DOHH2 (cell line): Measurements from ENCODE around the gene WWTR1.

ENCODE experiments used
- H3F3A ChIP-seq: fragments of 200-600 bp; sonication (generic), shearing (Covaris generic); 2 replicates; pipeline ENCODE4 v1.6.0; 2016; ENCODE audit warnings: antibody characterized with exemption, mild to moderate bottlenecking; ENCODE audit not compliant: control insufficient read depth, insufficient read depth
- H3K27ac ChIP-seq: fragments of 200-600 bp; sonication (generic); 2 replicates; pipeline ENCODE4 v1.5.1; 2014; ENCODE audit warnings: low read depth, mild to moderate bottlenecking, low read length, moderate library complexity
- H3K27me3 ChIP-seq: fragments of 200-600 bp; sonication (generic); 2 replicates; pipeline ENCODE4 v1.6.1; 2014; ENCODE audit warnings: mild to moderate bottlenecking, low read length, mixed read lengths; ENCODE audit not compliant: control insufficient read depth
- H3K36me3 ChIP-seq: fragments of 200-600 bp; sonication (generic); 2 replicates; pipeline ENCODE4 v1.6.1; 2014; ENCODE audit warnings: mild to moderate bottlenecking, low read length, moderate library complexity, mixed read lengths; ENCODE audit not compliant: control insufficient read depth
- H3K4me1 ChIP-seq: fragments of 200-600 bp; sonication (generic); 2 replicates; pipeline ENCODE4 v1.6.1; 2014; ENCODE audit warnings: mild to moderate bottlenecking, low read length, mixed read lengths; ENCODE audit not compliant: control insufficient read depth
- H3K4me2 ChIP-seq: fragments of 200-600 bp; sonication (generic); 2 replicates; pipeline ENCODE4 v1.6.0; 2014; ENCODE audit warnings: mild to moderate bottlenecking, low read length, moderate library complexity
- H3K4me3 ChIP-seq: fragments of 200-600 bp; sonication (generic); 2 replicates; pipeline ENCODE4 v1.5.1; 2014; ENCODE audit warnings: mild to moderate bottlenecking, low read length, mixed read lengths
- H3K79me2 ChIP-seq: fragments of 200-600 bp; sonication (generic); 2 replicates; pipeline ENCODE4 v1.6.1; 2014; ENCODE audit warnings: mild to moderate bottlenecking, low read length, mixed read lengths; ENCODE audit not compliant: control insufficient read depth
- H3K9me2 ChIP-seq: fragments of 200-600 bp; sonication (generic); replicated peaks from 2 replicates; pipeline ENCODE4 v1.6.1; 2014; ENCODE audit warnings: mild to moderate bottlenecking, low read length, mixed read lengths; ENCODE audit not compliant: control insufficient read depth
- H3K9me3 ChIP-seq: fragments of 200-600 bp; sonication (generic); 2 replicates; pipeline ENCODE4 v1.6.1; 2014; ENCODE audit warnings: antibody characterized with exemption, low read length, mixed read lengths; ENCODE audit not compliant: control insufficient read depth, insufficient read depth
- H4K20me1 ChIP-seq: fragments of 200-600 bp; sonication (generic); 2 replicates; pipeline ENCODE4 v1.6.0; 2014; ENCODE audit warnings: low read depth, mild to moderate bottlenecking, antibody characterized with exemption, low read length, moderate library complexity; ENCODE audit not compliant: control insufficient read depth, insufficient read depth
- EZH2phosphoT487 ChIP-seq: fragments of 200-600 bp; sonication (generic); IDR thresholded peaks from 2 replicates; pipeline ENCODE4 v1.6.1; 2017; ENCODE audit warnings: borderline replicate concordance, mild to moderate bottlenecking, antibody characterized with exemption, low read length, moderate library complexity, mixed read lengths
- TF ChIP-seq, protein P1 (sequence below): fragments of 200-600 bp; sonication (generic); IDR thresholded peaks from one replicate; pipeline ENCODE4 v1.5.1; 2014; ENCODE audit warnings: antibody characterized with exemption, mild to moderate bottlenecking, low read depth, low read length; ENCODE audit not compliant: poor library complexity, severe bottlenecking

The WWTR1 gene

DNA sequence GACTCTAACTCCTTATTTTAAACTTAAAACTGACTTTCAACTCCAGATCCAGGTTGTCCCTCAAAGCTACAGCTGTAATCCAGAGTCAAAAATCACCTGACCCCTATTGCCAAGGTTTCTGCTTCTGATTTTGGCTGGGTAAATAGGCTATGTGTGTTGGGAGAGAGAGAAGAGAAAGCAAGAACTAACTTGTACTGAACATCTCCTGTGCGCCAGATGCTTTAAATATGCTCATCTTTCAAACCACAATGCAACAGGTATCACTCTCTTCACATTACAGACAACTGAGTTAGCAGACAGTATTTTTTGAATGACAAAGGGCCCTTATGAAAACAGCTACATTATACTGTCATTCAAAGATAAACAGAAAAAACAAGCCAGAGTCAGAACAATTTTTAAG lies 7.0 kb downstream of the WWTR1 start:
- H3K27me3 ChIP-seq, result no peaks in the 10 kb centered on the region; the same call in 1 of the 2 replicates
- no peaks in the 10 kb centered on the region for H3K79me2 ChIP-seq
- no peaks in the 10 kb centered on the region for H3F3A ChIP-seq
- H3K9me2 ChIP-seq, result no peaks in the 10 kb centered on the region
- H4K20me1 ChIP-seq, result no peaks in the 10 kb centered on the region
- TF ChIP-seq, protein P1, sequence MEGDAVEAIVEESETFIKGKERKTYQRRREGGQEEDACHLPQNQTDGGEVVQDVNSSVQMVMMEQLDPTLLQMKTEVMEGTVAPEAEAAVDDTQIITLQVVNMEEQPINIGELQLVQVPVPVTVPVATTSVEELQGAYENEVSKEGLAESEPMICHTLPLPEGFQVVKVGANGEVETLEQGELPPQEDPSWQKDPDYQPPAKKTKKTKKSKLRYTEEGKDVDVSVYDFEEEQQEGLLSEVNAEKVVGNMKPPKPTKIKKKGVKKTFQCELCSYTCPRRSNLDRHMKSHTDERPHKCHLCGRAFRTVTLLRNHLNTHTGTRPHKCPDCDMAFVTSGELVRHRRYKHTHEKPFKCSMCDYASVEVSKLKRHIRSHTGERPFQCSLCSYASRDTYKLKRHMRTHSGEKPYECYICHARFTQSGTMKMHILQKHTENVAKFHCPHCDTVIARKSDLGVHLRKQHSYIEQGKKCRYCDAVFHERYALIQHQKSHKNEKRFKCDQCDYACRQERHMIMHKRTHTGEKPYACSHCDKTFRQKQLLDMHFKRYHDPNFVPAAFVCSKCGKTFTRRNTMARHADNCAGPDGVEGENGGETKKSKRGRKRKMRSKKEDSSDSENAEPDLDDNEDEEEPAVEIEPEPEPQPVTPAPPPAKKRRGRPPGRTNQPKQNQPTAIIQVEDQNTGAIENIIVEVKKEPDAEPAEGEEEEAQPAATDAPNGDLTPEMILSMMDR, result no peak
- no peak for TF ChIP-seq EZH2phosphoT487
- H3K27ac ChIP-seq, result no peak overlapping the region
- H3K4me2 ChIP-seq, result no peak overlapping the region
- H3K36me3 ChIP-seq, result no peaks in the 10 kb centered on the region
- H3K9me3 ChIP-seq, result no peaks in the 10 kb centered on the region
- H3K4me1 ChIP-seq, result no peaks in the 10 kb centered on the region
- no peak overlapping the region for H3K4me3 ChIP-seq

DNA sequence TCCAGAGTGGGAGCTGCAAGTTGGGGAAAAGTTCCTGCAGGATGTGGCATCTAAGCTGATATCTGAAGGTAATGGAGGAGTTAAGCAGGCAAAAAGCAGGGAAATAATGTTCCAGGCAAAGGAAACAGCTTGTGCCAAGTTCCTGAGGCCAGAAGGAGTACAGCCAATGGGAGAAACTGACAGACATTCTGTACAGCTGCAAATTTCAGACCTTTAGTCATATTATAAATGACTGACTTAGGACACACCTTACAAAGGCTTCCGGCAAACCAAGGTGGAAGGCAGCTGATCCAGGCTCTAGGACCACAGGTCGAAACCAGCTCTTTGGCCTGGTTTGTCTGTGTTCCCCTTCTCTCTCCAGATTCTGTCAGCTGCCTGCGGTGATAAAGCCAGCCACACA lies 9.3 kb downstream of the WWTR1 start:
- no peak overlapping the region for H3K4me2 ChIP-seq
- H3K4me3 ChIP-seq, result no peak overlapping the region
- no peaks in the 10 kb centered on the region for H3K4me1 ChIP-seq
- H3K9me3 ChIP-seq, result no peaks in the 10 kb centered on the region
- H3K27ac ChIP-seq, result no peak overlapping the region
- H4K20me1 ChIP-seq, result no peaks in the 10 kb centered on the region
- H3K9me2 ChIP-seq, result no peaks in the 10 kb centered on the region
- no peaks in the 10 kb centered on the region for H3K27me3 ChIP-seq
- TF ChIP-seq, protein P1, result no peak
- TF ChIP-seq EZH2phosphoT487, result no peak
- H3K36me3 ChIP-seq, result no peaks in the 10 kb centered on the region
- no peaks in the 10 kb centered on the region for H3F3A ChIP-seq
- no peaks in the 10 kb centered on the region for H3K79me2 ChIP-seq

DNA sequence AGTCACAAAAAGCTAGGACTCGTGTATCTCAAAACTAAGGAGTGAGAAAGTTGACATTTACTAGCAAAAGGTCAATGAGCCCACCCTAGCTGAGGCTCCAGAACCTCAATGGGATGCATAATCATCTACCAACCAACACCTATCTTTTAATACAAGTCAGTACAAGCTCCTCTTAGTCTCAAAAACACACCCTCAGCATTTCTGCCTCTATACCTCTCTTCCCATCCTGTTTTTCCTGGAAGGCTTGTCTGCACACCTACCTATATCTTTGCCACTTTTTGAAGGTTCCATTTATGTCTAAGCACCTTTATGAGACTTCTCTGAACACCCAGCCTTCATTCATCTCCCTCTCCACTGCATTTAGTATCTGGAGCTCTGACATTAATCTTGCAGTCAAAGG lies 10.0 kb downstream of the WWTR1 start:
- no peak overlapping the region for H3K4me3 ChIP-seq
- H3K36me3 ChIP-seq, result no peaks in the 10 kb centered on the region
- H3K27me3 ChIP-seq, result no peaks in the 10 kb centered on the region
- H3K27ac ChIP-seq, result no peak overlapping the region
- no peak overlapping the region for H3K4me2 ChIP-seq
- TF ChIP-seq EZH2phosphoT487, result no peak
- TF ChIP-seq, protein P1, result no peak
- no peaks in the 10 kb centered on the region for H3K79me2 ChIP-seq
- H3K9me2 ChIP-seq, result no peaks in the 10 kb centered on the region
- no peaks in the 10 kb centered on the region for H3K4me1 ChIP-seq
- no peaks in the 10 kb centered on the region for H4K20me1 ChIP-seq
- H3F3A ChIP-seq, result no peaks in the 10 kb centered on the region
- no peaks in the 10 kb centered on the region for H3K9me3 ChIP-seq

DNA sequence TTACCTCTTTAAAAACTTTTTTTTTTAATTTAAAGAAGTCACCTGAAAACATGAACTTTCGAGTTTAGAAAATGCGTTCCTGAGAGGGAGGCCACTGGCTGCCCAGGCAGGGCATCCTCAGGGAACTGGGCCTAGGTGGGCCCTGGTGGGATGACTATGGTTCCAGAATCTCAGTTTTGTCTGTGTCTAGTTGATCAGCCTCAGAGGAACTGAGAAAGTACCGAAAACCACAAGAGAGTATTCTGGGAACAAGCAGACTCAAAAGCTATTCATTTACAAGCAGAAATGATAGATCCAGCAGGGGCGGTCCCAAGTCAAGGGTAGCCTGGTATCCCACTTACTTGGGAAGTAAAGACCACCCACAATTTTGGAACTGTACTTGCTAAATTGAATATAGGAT lies 10.5 kb downstream of the WWTR1 start:
- Histone ChIP-seq H3K9me3 (no peaks in the 10 kb centered on the region), H3K4me1 (no peaks in the 10 kb centered on the region), H3K27ac (no peak overlapping the region), H3K79me2 (no peaks in the 10 kb centered on the region), H4K20me1 (no peaks in the 10 kb centered on the region), H3K9me2 (no peaks in the 10 kb centered on the region), H3F3A (no peaks in the 10 kb centered on the region), H3K4me2 (no peak overlapping the region), H3K4me3 (no peak overlapping the region), H3K27me3 (no peaks in the 10 kb centered on the region), H3K36me3 (no peaks in the 10 kb centered on the region)
- TF ChIP-seq EZH2phosphoT487, result no peak
- TF ChIP-seq, protein P1, result no peak
